ENCODE measurements around the gene INSRR.

INSRR gene

GRCh38 chr1:156893048-156893953 is 34.4 kb upstream of the INSRR start, which contains the start of gene PEAR1:
TSS of gene PEAR1 (plus strand) at chr1:156893718. CDS start at chr1:156903927, 10,209 bp downstream.
- no peak for DNase-seq

- DNase-seq, result peak; percentile 93
These were observed 33.5 kb upstream of the INSRR start for GRCh38 chr1:156892190-156893047.

- peak; percentile 81 for DNase-seq
These were observed 31.1 kb upstream of the INSRR start for GRCh38 chr1:156889802-156890580.

GRCh38 chr1:156887734-156888133 is 28.8 kb upstream of the INSRR start:
- DNase-seq, result no peak

GRCh38 chr1:156887317-156887716 is 28.4 kb upstream of the INSRR start:
- no peak for DNase-seq

- no peak for DNase-seq
These were observed 27.8 kb upstream of the INSRR start for GRCh38 chr1:156886583-156887281.

- no peak for DNase-seq
These were observed 27.0 kb upstream of the INSRR start for GRCh38 chr1:156885880-156886355.

- DNase-seq, result no peak
These were observed 26.4 kb upstream of the INSRR start for GRCh38 chr1:156885314-156885713.

GRCh38 chr1:156884560-156885184 is 25.8 kb upstream of the INSRR start:
- no peak for DNase-seq

- DNase-seq, result no peak
These were observed 25.0 kb upstream of the INSRR start for GRCh38 chr1:156883919-156884318.

- no peak for DNase-seq
These were observed 23.6 kb upstream of the INSRR start for GRCh38 chr1:156882543-156882942.

GRCh38 chr1:156881663-156882062 is 22.7 kb upstream of the INSRR start:
- no peak for DNase-seq

- DNase-seq, result no peak
These were observed 22.2 kb upstream of the INSRR start for GRCh38 chr1:156881101-156881500.

GRCh38 chr1:156880473-156880872 is 21.6 kb upstream of the INSRR start:
- DNase-seq, result no peak

GRCh38 chr1:156879876-156880275 is 21.0 kb upstream of the INSRR start:
- DNase-seq, result no peak

- no peak for DNase-seq
These were observed 18.7 kb upstream of the INSRR start for GRCh38 chr1:156877433-156878170.

- no peak for DNase-seq
These were observed 17.4 kb upstream of the INSRR start for GRCh38 chr1:156876281-156876680.

- no peak for DNase-seq
These were observed 16.4 kb upstream of the INSRR start for GRCh38 chr1:156875341-156875615.

- DNase-seq, result no peak
These were observed 15.8 kb upstream of the INSRR start for GRCh38 chr1:156874572-156875340.

- DNase-seq, result no peak
These were observed 15.2 kb upstream of the INSRR start for GRCh38 chr1:156874142-156874541.
